Activated T-helper 1 cell treated with anti-CD3 and anti-CD28 coated beads, Interleukin-2, amount 50 U/mL, for 16 hours (primary cell): ENCODE measurements around the gene UNC13A.

ENCODE experiments used
- DNase-seq, 2 donors: peaks; one replicate each; pipeline ENCODE4 v3.0.0-alpha.2; 2020; ENCODE audit warnings: low read depth in 1 of 2, low spot score in 1 of 2

UNC13A gene

DNA sequence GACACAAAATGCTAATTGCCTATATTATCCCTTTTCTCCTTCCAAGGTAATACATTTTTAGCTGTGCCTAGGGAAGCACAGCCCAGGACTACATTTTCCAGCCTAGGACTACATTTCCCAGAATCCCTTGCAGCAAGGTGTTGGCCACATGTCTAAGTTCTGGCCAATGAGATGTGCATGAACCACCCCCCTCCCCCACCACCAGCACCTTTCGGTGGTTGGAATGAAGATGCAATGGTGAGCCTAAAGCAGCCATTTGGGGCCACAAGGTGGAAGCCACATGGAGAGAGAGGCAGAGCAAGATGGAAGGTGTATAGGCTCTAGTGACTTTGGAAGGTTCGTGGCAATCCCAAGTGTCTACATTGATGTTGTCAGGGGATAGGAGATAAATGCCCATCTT lies 16.2 kb downstream of the UNC13A start:
- DNase-seq, result no peak

DNA sequence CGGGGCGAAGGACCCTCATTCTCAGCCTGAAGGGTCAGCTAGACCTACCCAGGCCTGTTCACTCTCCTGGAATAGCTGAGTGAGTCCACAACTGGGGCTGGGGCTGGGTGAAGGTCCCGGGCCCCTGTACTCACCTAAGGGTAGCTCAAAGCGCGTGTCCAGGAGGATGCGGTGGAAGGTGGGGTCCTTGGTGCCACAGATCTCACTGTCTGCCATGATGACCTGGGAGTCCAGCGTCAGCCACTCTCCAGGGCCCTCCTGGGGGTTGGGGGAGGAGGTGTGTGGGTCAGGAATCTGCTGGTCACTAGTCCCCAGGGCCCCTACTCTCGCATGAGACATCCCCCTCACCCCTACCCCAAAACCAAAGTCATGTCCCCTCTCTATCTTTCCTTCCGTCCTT lies 18.7 kb downstream of the UNC13A start:
- no peak for DNase-seq

DNA sequence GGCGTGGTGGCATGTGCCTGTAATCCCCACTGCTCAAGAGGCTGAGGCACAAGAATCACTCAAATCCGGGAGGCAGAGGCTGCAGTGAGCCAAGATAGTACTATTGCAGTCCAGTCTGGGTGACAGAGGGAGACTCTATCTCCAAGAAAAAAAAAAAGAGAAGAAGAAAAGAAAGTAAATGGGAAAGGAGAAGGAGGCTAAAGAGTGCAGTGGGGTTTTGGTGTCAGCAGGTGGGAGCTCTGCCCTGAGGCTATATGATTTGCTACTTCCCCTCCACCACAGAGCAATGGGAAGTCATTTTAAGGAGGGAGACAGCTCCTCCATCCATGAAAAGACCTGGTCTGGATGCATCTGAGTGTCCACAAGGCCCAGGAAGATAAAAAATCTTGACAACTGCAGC lies 23.1 kb downstream of the UNC13A start:
- no peak for DNase-seq

DNA sequence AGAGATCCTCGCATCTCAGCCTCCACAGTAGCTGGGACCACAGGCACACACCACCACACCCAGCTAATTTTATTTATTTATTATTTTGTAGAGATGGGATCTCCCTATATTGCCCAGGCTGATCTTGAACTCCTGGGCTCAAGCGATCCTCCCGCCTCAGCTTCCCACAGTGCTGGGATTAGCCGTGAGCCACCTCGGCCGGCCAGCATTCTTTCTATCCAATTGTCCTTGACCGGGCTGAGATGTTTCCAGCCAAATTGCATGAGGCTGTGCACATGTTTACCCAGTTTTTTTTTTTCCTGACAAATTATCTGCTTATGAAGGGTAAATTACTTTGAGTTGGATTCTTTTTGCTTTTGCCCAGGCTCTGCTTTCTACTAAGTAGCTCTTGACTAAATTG lies 28.2 kb downstream of the UNC13A start:
- no peak for DNase-seq

DNA sequence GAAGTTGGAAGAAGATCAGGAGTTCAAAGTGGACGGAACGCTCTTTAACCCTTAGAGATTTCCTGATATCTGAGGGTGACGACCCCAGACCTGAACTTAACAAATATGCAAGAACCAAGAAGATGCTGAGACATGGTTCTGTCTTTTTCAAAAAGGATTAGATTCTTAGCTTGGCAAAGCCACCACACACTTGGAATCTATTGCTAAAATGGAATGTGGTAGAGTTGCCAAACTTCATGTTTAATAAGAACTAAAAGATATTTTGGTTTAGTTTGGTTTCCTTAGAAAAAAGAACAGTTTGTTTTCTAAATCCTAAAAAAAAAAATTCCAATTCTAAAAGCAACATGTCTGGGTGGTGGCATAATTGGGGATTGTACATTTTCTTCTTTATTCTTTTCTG lies 29.5 kb downstream of the UNC13A start:
- no peak for DNase-seq

DNA sequence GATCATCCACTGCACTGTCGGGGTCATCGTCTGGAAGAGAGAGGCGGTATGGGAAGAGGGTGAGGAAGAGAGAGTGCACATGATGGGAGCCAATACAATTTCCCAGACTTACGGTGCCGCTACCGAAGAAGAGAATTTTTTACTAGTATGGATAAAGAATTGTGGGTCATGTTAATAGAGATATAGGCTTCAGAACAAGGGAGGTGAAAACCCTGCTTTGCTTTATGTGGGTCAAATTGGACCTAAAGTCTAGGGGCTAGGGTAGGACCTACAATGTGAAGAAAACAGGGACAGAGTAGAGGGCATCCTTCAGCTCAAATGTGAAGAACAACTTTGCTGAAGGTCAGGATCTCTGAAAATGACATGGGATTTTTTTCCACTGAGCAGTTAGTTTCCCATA lies 29.9 kb downstream of the UNC13A start:
- no peak for DNase-seq

DNA sequence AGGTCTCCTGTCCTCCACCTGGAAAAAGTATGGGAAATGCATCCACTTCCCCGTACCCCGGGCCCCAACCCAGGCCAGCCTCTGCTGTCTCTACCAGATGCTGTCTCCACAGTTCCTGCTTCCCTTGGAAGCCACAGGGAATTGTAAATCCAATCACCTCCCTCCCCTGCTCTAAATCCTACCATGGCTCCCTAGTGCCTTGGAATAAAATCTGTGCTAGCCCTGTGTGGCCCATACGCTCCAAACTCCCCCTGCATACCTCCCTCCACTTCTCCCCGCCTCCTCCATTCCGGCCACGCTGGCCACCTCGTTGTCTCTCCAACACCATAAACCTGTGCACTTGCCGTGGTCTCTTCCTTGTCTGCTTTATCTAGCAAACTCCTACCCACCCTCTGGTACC lies 31.2 kb downstream of the UNC13A start:
- DNase-seq, result no peak

DNA sequence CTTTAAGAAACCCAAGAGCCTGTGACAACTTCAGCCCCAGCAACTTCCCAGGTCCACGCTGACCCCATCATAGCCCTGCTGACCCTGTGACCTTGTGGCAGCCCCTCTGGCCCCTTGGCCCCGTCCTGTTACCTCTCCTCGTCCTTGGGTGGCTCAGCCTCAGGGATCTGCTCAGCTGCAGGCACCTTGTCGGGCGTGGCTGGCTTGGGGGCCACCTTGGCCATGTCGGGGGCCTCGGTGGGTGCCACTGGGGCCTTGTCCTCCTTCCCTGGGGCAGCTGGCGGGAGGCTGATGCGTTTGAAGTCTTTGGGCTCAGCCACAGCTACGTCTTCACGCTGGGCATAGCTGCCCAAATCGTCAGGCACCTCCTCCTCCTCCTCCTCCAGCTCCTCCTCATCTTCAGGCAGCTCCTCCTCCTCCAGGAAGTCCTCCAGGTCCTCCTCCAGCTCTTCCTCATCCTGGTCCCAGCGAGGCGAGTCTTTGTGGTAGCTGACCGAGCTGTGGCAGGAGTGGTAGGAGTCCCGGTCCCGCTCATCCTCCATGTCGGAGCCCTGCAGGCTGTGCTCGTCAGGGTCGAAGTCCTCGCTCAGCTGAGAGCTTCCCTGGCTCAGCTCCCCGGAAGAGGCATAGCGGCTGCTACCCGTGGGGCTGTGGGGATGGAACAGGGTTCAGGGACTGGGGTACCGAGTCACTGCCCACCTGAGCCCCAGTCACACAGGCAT lies 32.2 kb downstream of the UNC13A start:
- DNase-seq, result no peak

DNA sequence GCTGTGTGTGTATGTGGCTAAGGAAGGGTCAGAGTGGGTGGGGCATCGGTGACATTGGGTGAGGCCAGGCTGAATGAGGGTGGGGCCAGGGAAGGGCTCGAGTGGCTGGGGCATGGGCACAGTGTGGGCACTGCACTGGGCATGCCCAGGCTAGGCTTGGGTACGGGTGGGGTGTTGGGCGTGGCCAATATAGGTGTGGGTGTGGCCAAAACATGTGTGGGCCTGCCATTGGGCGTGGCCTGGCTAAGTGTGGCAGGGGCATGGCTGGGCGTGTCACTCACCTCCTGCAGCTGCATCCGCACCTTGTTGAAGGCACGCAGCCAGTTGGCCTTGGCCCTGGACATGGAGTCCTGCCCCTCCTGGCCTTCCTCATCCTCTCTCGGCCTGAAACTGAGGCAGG lies 33.2 kb downstream of the UNC13A start:
- DNase-seq, result no peak

DNA sequence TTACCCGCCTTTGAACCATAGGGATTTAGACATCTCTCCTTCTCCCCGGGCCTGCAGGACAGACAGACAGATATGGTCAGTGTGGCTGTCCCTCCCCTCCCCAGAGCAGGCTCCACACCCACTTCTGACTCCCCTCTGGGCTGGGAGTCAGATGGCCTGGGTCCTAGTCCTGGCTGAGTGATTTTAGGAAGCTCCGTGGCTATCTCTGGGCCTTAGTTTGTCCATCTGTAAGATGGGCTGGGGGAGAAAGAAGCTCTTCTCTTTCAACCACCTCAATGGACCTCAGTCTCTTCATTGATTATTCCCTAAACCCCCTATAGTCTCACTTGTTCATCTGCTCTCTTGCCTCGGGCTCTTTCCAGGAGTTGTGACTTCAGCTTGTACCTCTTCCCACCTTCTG lies 35.5 kb downstream of the UNC13A start:
- no peak for DNase-seq

DNA sequence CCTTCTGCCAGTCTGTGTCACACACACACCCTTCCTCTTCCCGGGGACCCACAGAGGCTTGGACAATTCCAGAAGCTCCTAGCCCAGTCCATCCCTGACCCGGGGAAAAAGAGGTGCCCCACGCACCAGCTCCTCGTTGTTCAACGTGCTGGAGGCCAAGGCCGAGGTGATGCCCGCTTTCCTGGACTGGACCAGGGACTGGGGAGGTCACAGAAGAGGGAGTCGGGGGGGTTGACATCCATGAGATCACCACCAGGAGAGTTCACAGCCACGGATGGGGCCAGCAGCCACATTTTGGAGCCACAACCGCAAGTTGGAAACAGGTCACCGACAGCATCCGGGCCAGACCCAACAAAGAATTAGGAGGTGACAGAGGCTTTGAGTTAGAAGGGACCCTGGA lies 39.4 kb downstream of the UNC13A start:
- no peak for DNase-seq

DNA sequence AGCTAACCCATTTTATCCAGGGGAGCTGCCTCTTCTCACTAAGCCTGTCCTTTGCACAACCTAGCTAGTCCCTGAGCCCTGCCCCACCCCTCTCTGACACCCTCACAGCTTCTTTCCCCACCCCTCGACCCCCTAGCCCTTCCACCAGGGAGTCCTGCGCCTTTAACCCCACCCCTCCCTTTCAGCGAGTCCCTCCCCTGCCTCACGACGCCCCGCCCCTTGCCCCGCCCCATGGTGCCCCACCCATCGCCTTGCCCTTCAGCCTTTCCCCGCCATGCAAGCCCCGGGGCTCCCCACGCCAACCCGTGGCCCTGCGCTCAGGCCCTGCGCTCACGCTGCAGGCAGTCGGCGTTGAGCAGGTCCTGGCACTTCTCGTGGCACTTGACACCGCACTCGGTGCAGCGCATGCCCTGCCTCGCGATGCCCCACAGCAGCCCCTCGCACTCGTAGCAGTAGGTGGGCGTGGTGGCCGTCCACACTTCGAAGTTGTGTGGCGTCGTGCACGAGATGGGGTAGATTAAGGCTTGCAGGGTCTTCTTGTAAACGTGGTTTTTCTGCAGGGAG lies 40.0 kb downstream of the UNC13A start:
- no peak for DNase-seq

DNA sequence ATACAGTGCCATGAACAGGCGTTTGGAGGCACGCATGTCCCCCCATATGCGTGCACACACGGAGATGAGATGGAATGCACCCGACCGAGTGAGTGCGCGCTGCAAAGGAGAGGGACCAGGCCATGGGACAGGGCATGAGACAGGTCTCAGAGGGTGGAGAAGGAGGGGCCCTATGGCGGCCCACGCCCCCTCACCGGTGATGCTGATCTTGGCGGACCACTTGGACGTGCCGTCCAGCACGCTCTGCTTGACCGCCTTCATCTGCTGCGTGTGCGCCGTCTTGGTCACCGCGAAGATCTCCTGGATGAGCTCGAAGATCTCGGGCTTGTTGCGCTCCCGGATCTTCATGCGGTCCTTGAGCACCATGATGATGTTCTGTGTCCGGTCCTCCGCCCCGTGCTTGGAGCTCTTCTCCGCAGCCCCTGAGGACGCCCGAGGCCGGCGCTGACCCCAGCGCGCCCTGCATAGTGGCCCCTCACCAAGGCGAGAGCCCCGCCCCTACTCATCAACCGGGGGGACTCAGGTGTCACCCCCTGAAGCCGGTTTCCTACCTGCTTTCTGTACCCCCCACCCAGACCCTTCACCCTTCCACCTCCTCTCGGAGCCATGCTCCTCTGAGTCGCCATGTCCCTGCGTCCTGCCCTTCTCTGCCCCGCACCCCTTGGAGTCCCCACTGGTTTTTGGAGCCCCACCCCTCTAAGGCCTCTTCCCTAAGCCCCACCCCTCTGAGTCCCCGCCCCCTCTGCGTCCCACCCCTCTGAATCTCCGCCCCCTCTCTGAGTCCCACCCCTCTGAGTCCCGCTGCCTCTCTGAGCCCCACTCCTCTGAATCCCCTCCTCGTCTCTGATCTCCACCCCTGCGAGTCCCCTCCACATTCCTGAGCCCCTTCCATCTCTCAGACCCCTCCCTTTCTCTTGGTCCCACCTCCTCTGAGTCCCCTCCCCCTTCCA lies 40.8 kb downstream of the UNC13A start:
- DNase-seq, result no peak

DNA sequence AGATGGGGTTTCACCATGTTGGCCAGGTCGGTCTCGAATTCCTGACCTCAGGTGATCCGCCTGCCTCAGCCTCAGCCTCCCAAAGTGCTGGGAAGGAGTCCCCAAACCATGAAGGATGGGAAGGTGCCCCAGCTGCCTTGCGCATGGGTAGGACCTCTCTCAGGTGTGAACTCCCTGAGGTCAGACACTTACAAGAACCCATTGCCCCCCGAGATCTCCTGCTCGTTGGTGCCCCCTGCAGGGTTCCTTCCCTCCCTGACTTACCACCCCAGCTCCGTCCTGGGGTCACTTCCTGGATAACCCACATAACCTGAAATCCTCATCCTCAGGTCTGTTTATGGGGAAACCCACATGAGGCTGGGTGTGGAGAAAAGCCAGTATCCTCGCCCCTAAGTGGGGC lies 41.7 kb downstream of the UNC13A start:
- no peak for DNase-seq

DNA sequence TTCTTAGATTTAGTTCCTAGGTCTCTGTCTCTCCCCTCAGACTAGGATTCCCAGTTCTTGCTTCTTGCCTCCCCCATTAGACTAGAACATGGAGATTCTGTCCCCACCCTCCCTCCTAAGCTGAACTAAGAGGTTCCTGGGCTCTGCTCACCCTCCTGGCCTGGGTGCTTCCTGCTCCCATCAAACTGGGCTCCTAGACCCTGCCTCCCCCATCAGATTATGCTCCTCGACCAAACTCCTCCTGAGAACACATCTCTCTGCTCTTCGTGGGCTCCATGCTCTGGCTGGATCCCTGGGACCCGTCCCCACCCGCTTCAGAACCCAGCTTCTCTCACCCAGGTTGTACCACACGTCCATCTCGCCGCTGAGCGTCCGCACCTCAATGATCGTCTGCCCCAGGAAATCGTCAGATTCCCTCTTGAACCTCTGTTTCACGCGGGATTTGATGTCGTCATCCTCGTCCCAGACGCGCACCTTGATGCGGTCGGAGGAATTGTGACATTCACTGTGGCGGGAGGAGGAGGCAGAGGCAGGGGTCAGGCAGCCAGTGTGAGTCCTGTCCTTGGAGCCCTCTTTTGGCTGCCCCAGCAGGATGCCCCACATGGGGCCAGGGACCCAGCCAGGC lies 42.7 kb downstream of the UNC13A start:
- no peak for DNase-seq

DNA sequence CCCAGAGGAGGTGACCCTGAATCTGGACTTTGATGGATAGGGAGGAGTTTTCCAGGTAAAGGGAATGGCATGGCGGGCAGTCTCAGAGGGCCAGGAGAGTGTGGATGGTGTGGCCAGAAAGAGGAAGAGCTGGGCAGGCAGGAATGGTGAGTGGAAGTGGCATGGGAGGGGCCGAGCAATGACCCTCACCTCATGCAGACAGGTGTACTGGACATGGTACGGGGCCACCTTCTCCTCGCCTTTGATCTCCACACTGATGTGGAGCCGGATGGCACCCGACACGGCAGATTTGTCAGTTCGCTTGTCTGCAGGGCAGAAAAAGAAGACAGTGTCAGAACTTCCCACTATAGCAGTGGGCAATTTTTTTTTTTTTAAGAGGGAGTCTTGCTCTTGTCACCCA lies 45.5 kb downstream of the UNC13A start:
- no peak for DNase-seq

DNA sequence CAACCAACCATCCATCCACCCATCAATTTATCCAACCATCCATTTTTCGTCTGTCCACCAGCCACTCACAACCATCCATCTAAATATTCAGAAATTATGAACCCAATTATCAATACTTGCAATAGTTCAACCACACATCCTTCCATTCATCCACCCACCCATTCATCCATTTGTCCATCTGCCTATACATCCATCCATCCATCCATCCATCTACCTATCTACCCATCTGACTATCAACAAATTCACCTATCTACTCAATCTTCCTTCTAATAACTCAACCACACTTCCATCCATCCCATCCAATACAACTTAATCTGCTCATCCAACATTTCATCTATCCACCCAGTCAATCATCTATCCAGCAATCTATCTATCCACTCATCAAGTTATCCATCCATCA lies 46.3 kb downstream of the UNC13A start:
- no peak for DNase-seq

DNA sequence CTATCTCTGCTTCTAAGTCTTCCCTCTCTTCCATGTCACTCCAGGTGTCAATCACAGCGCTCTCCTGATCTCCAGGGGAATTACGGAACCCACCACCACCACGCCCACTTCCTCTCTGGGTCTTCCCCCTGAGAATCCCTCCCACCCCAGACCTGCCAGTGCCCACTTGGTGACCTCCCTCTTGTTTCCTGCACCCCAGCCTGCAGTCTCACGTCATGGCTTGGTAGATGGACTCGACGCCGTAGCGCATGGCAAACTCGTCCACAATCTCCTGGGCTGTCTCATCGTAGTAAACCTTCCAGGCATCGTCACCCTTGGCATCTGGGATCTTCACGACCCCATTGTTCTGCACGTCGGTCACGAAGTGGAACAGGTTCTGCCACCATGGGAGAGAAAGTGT lies 47.0 kb downstream of the UNC13A start:
- no peak for DNase-seq

DNA sequence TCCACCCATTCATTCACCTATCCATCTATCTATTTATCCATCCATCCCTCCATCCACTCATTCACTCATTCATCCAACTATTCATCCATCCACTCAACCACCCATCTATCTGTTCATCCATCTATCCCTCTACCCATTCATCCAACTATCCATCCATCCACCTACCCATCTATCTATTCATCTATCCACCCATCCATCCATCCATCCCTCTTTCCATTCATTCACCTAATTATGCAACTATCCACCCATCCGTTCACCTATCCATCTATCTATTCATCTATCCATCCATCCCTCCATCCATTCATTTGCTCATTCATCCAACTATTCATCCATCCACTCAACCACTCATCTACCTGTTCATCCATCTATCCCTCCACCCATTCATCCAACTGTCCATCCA lies 54.5 kb downstream of the UNC13A start:
- no peak for DNase-seq

DNA sequence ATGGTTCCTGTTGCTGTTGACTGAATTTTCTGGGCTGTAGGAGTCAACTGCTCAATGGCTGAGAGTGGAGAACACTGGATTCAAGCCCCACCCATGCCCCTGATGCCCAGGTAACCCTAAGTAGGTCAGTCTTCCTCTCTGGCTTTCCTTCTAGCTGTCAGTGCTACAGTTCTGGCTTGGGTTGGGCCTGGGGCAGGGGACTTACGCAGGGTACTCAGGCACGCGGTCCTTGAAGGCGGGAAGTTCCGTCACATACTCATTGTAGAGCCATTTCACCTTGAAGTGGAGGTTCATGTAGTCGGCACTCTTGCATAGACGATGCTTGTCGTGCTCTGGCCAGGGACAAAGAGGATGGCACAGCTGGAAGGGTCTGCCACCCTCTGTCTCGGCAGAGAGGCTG lies 55.6 kb downstream of the UNC13A start:
- DNase-seq, result no peak

DNA sequence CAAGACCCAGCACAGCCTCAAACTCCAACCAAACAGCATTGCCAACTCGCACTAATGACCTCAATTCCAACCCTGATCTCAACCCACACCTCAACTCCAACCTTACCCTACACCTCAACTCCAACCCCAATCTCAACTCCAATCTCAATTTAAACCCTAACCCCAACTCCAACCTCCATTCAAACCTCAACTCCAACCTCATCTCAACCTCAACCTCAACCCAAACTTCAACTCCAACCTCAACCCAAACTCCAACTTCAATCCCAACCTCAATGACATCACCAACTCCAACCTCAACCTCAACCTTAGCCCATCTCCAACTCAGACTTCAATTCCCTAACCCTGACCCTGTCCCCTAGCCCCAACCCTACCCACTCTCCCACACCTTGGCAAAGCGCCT lies 58.4 kb downstream of the UNC13A start:
- no peak for DNase-seq

DNA sequence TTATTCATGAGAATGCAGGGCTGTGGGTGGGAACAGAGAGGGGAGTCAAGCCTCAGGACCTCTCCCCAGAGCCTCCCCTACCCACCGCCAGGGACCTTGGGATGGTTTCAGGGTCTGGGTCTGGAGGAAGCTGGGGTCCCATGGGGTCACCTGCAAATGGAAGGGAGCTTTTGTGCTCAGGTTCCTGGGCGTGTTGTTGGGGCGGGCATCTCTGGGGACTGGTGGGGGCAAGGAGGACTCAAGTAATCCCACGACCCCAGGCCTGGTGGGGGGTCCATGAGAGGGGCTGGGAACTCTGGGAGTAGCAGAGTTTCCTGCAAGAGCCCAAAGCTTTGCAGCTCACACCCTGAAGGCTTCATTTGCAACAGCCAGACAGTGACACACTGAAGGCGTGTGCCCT lies 60.2 kb downstream of the UNC13A start:
- DNase-seq, result no peak
